Measurements from ENCODE around the gene HJURP.

- TF ChIP-seq EZH2 (IDR thresholded peaks at IDR 0.05; ENCODE audit: low read length, missing control alignments) (no peak), CTCF (conservative IDR thresholded peaks at IDR 0.05 in 1 of 2, IDR thresholded peaks at IDR 0.05 in 1 of 2; ENCODE audit: low read depth in 1 of 2, low read length in 2 of 2) (no peak)
These were observed 40.1 kb downstream of the HJURP start for GRCh38 chr2:233814056-233814835.
